Effector CD8-positive, alpha-beta T cell (primary cell): ENCODE results near the gene SS18L1.

Experiments used
- DNase-seq: peaks from one replicate; lab custom pipeline; 2025; lab: John Stamatoyannopoulos, UW

The SS18L1 gene

GRCh38 chr20:62195736-62196135, 52.2 kb downstream of the SS18L1 start:
- DNase-seq, result no peak

DNA sequence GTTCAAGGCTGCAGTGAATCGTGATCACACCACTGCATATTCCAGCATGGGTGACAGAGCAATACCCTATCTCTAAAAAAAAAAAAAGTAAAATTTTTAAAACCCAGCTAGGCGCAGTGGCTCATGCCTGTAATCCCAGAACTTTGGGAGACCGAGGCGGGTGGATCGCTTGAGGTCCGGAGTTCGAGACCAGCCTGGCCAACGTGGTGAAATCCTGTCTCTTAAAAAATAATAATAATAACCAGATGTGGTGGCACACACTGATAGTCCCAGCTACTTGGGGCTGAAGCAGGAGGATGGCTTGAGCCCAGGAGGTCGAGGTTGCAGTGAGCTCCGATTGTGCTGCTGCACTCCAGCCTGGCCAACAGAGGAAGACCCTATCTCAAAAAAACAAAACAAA, 52.7 kb downstream of the SS18L1 start:
- no peak for DNase-seq

- DNase-seq, result no peak
Measured at GRCh38 chr20:62197311-62197710, 53.7 kb downstream of the SS18L1 start.

- DNase-seq, result no peak
Measured at GRCh38 chr20:62197801-62198200, 54.2 kb downstream of the SS18L1 start.

DNA sequence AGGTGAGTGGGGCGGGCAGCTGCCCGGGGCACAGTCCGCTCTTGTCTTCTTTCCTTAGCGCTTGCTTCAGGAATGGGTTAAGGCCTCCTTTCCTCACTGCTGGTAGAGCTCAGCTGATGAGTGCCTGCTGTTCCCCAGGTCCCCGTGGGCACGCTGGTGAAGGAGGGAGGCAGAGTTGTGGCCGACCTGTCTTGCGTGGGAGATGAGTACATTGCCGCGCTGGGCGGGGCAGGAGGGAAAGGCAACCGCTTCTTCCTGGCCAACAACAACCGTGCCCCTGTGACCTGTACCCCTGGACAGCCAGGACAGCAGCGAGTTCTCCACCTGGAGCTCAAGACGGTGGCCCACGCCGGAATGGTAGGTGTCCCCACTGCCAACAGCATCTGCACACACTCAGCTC, 54.9 kb downstream of the SS18L1 start:
- no peak for DNase-seq

DNA sequence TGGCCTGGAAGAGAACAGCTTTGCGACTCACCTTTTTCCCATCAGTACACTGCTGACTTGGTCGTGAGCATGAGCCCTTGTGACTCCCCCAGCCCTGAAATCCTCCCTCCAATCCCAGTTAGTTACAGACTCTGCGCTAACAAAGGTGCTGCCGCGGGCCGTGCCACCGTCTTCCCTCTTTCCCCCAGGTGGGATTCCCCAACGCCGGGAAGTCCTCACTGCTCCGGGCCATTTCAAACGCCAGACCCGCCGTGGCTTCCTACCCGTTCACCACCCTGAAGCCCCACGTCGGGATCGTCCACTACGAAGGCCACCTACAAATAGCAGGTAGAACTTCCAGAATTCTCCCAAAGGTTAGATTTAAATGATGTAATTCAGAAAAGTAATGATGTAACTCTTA, 55.4 kb downstream of the SS18L1 start:
- DNase-seq, result no peak

GRCh38 chr20:62200491-62201172, 57.1 kb downstream of the SS18L1 start:
- no peak for DNase-seq

DNA sequence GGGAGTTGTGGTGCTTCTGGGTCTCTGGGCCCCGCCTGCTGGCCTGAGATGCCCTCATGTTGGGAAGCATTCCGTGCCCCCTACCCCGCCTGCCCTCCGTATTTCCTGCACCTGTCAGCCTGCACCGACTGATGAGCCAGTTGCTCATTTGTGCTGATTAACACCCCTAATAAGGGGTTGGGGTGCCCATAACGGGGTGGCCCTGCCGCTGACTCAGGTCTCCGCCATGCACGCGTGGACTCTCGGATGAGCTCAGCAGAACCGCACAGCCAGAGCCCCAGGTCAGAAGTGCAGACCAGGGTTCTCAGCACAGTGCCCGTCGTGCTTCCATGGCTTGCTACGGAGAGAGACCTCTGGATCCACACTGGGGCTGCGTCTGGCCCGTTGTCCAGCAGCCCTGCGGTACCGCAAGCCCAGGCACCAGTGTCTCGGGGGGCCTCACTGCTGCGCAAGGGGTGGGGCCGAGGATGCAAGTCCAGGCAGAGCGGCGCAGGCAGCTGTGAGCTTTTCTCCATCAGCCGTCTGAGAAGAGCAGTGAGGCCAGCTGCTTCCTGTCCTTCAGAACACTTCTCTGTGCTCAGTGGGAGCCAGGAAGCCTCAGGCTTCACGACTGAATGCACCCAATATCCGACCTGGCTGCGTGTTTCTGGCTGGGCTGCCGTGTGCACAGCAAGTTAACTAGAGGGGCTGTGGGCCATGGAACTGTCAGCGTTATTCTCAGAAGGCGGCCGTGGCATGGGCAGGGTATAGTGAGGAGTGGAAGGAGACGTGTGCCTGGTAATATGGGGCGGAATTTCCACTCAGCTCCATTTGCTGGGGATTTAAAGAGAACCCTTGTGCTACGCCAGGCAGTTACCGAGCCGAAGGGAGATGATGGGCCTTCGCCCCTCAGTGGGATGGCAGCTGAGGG, 57.9 kb downstream of the SS18L1 start:
- no peak for DNase-seq

DNA sequence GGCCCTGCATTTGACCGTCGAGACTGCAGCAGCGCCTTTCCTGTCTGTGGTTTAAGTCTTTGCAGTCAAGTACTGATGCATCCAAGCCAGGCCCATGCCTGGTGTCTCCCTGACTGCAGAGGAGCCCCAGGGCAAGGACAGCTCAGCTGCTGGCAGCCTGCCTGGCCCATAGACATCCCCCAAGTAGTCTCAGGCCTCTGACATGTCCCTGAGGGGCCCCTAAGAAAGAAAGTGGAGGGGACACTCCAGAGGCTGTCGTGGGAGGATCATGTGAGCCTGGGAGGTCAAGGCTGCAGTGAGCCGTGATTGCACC, 58.5 kb downstream of the SS18L1 start:
- DNase-seq, result no peak

DNA sequence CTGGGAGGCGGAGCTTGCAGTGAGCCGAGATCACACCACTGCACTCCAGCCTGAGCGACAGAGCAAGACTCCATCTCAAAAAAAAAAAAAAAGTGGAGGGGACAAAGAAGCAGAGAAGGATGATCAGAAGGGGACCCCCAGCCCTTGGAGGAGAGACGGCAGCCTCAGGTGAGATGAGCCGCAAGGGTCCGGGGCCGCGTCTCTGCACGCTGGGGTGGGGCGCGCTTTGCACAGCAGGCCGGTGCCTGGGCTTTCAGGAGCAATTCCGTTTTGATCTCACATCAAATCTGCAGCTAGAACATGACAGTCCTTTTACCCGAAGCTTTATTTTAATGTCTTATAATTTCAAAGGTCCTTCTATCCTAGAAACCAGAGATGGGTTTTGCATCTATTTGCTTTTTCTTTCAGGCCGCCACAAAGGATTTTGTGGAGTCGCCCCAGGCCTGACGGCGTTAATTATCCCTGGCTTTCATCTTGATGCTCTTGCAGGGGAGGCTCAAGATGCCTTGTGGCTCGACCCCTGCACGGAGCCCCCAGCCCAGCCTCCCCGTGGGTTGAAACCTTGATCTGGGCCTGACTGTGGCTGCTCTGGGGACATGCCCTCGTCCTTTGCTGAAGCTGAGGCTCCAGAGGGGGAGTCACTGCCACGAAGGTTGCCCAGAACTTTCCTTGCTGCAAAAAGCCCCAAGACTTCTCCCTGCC, 59.3 kb downstream of the SS18L1 start:
- no peak for DNase-seq

DNA sequence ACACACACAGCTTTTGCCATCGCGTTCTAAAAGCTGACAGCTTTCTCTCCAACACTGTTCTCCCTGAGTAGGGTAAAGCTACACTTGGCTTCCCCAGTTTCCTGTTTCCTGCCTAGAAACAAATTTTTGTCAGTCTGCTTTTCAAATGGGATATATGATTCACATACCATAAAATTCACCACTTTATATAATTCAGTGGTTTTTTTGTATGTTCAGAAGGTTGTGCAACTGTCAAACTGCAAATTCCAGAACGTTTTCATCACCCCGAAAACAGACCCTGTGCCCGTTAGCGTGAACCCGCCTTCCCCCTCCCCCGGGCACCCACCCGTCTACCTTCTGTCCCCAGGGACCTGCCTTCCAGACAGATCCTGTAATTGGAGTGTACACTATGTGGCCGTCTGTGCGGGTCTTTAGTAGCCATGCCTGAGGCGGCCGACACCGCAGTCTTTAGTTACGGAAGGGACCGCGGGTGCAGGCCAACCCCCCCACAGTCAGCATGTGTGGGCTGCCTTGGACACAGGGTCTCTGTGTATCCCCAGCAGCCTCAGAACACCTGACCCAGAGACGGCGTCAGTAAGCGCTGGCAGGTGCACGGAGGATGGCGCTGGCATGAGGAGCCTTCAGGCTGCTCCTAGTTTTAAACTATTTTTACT, 59.9 kb downstream of the SS18L1 start:
- DNase-seq, result no peak

- DNase-seq, result no peak
Measured at GRCh38 chr20:62205618-62206387, 62.2 kb downstream of the SS18L1 start.

DNA sequence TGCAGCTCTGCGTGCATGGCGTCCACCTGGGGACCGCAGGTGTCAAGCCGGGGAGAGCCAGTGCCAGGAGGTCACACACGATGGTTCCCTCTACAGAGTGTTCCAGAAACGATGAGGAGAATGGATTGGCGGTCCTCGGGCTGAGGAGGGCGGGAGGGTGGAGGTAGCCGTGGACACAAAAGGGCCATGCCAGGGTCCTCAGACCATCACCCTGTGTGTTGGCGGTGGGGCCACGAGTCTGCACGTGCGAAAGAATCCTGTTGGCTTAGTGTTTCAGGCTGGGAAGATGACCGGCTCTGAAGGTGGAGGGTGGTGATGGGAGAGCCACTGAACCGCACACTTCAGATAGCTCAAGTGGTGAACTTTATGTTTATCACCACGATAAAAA, 62.8 kb downstream of the SS18L1 start:
- DNase-seq, result no peak

- DNase-seq, result no peak
Measured at GRCh38 chr20:62208061-62208794, 64.7 kb downstream of the SS18L1 start.

- DNase-seq, result no peak
Measured at GRCh38 chr20:62208795-62209755, 65.5 kb downstream of the SS18L1 start.

DNA sequence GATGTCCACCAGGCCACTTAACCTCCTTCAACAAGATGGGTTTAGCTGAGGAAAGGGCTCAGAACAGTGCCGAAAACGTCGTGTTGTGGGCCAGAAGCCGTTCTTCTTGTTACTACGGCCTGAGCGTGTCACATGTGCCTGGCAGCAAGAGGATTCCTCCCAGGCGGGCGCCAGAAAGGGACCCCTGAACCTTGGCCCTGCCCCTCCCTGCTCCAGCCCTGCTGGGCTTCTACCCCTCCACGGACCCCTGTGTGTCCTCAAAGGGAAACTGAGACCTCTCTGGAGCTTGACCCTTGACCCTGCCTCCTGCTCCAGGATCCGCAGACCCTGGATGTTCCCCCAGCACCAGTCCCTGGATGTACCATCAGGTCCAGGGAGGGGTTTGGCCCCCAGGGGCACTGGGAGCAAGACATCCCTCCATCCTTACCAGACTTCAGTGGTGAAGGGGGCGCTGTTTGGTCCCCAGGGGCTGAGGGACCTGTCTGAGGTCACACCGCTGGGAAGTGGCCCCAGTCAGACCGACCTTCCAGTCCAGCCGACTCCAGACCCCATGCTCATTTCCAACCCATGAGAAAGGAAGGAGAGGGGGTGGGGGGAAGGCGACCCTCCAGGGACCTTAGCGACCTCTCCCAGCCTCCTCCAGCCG, 66.4 kb downstream of the SS18L1 start:
- no peak for DNase-seq

DNA sequence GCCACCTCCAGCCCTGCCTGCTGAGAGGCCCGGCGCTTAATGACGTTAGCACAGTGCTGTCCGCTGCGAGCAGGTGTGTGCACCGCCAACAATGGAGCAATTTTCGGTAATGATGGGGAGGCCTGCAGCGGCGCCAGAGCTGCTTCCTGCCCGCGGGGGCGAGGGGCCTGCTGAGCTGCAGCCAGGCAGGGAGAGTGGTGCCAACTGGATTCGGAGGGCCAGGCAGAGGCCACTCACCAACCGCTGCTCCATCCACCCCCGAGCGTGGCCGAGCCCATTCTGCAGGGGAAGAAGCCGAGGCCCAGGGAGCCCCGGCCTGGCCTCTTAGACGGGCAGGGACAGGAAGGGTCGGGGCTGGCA, 66.9 kb downstream of the SS18L1 start:
- DNase-seq, result no peak

GRCh38 chr20:62211216-62211615, 67.6 kb downstream of the SS18L1 start:
- DNase-seq, result no peak

GRCh38 chr20:62211769-62212288, 68.3 kb downstream of the SS18L1 start:
- DNase-seq, result no peak
